Progenitor cell of endocrine pancreas (in vitro differentiated cells): Measurements from ENCODE around the gene GNAS. TPM values are rescaled to one million over a fixed set of nuclear protein-coding genes. Genes with fewer than 3 reads are reported as not detected.

ENCODE experiments used
- DNase-seq: peaks from one replicate; pipeline ENCODE4 v3.0.0; 2021; ENCODE audit warnings: low spot score; ENCODE audit not compliant: unreplicated experiment
- H3K27ac Mint-ChIP-seq: 2 replicates; pipeline ENCODE4 v1.8.0; 2021; ENCODE audit warnings: mild to moderate bottlenecking, moderate library complexity, mixed read lengths
- H3K27me3 Mint-ChIP-seq: 2 replicates; pipeline ENCODE4 v1.8.0; 2021; ENCODE audit warnings: mixed read lengths
- H3K36me3 Mint-ChIP-seq: 2 replicates; pipeline ENCODE4 v1.8.0; 2022; ENCODE audit warnings: mixed read lengths; ENCODE audit not compliant: insufficient read depth
- H3K4me1 Mint-ChIP-seq: 2 replicates; pipeline ENCODE4 v1.8.0; 2021; ENCODE audit warnings: low read depth, mixed read lengths
- H3K4me3 Mint-ChIP-seq: 2 replicates; pipeline ENCODE4 v1.8.0; 2021; ENCODE audit warnings: low read depth, mild to moderate bottlenecking, moderate library complexity, mixed read lengths
- H3K9me3 Mint-ChIP-seq: 2 replicates; pipeline ENCODE4 v1.8.0; 2021; ENCODE audit warnings: low read depth, mixed read lengths
- total RNA-seq: library from RNA; stranded (reverse); gene quantifications from 2 replicates; pipeline ENCODE4 v1.2.1, GENCODE V29; 2021
- TF ChIP-seq, protein P1 (sequence below): fragments of 200-600 bp; sonication (generic); IDR thresholded peaks from one replicate; pipeline ENCODE4 v1.5.0; 2021; ENCODE audit warnings: antibody characterized with exemption, mild to moderate bottlenecking; ENCODE audit not compliant: unreplicated experiment

GNAS gene
- total RNA-seq, 1 donor from 2014 or later: 1,570 TPM

DNA sequence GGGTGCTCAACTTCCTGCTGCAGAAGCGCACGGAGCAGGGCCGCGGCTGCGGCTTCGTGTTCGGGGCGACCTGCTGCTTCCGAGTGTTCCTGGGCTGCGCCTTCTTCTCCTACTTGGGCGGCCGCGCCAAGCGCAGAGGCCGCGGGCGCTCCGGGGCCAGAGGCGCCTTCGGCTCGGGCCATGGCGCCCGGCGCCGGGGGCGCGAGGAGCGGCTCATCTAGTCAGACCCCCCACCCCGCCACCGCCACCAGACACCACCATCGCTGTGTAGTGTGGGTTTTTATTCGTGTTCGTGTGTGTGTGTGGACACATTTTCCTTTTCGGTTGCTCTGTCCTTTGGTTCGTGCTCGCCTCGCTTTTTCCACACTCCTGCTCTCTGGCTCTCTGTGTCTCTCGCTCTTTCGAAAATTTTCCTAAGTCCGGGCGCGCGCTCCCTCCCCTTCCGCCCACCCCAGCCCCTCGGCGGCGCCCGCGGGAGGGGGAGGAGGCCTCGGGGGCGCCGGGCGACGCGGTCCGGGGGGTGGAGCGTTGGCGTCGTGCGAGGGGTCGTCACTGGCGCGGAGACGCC lies 38.1 kb downstream of the GNAS start:
- H3K27ac Mint-ChIP-seq: peak overlapping the region; percentile 96
- peaks cover 28% of the 10 kb centered on the region for H3K4me1 Mint-ChIP-seq
- H3K4me3 Mint-ChIP-seq: peak overlapping the region; percentile 85
- peaks cover 2% of the 10 kb centered on the region for H3K9me3 Mint-ChIP-seq
- H3K27me3 Mint-ChIP-seq: no peaks in the 10 kb centered on the region
- H3K36me3 Mint-ChIP-seq: peaks cover 6% of the 10 kb centered on the region
- TF ChIP-seq, protein P1, sequence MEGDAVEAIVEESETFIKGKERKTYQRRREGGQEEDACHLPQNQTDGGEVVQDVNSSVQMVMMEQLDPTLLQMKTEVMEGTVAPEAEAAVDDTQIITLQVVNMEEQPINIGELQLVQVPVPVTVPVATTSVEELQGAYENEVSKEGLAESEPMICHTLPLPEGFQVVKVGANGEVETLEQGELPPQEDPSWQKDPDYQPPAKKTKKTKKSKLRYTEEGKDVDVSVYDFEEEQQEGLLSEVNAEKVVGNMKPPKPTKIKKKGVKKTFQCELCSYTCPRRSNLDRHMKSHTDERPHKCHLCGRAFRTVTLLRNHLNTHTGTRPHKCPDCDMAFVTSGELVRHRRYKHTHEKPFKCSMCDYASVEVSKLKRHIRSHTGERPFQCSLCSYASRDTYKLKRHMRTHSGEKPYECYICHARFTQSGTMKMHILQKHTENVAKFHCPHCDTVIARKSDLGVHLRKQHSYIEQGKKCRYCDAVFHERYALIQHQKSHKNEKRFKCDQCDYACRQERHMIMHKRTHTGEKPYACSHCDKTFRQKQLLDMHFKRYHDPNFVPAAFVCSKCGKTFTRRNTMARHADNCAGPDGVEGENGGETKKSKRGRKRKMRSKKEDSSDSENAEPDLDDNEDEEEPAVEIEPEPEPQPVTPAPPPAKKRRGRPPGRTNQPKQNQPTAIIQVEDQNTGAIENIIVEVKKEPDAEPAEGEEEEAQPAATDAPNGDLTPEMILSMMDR: no peak
- peak; percentile 80 for DNase-seq

DNA sequence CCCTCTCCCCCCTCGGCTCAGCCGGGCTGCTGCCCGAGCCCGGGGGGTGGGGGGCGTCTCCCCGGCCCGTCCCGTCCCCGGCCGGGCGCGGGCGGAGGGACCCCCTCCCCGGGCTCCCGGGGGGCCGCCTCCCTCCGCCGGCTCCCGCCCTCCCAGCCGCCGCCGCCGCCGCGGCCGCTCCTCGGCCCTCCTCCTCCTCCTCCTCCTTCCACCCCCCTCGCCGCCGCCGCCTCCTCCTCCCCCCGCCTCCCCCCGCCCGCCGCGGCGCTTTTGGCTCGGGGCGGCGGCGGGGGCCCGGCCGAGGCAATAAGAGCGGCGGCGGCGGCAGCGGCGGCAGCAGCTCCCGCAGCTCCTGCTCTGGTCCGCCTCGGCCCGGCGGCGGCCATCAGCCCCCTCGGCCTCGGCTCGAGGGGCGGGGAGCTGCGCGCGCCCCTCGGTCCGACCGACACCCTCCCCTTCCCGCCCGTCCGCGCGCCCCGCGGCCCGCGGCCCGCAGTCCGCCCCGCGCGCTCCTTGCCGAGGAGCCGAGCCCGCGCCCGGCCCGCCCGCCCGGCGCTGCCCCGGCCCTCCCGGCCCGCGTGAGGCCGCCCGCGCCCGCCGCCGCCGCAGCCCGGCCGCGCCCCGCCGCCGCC lies 38.7 kb downstream of the GNAS start:
- H3K27ac Mint-ChIP-seq: peak overlapping the region; percentile 89
- DNase-seq: peak; percentile 61
- peaks cover 34% of the 10 kb centered on the region for H3K4me1 Mint-ChIP-seq
- H3K36me3 Mint-ChIP-seq: peaks cover 5% of the 10 kb centered on the region
- H3K9me3 Mint-ChIP-seq: no peaks in the 10 kb centered on the region
- H3K27me3 Mint-ChIP-seq: no peaks in the 10 kb centered on the region
- TF ChIP-seq, protein P1: no peak
- peak overlapping the region; percentile 68 for H3K4me3 Mint-ChIP-seq

DNA sequence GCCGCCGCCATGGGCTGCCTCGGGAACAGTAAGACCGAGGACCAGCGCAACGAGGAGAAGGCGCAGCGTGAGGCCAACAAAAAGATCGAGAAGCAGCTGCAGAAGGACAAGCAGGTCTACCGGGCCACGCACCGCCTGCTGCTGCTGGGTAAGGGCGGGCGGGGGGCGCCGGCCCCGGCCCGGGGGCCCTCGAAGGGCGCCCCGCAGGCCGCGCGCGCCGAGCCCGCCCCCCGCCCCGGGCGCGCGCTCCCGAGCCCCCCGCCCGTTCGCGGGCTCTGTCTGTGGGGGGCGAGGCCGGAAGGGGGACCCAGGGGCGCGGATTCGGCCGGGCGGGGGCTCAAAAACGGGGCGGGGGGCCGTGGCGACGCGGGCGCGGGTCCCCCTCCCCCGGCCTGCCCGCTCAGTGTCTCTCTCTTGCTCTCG lies 39.2 kb downstream of the GNAS start:
- H3K4me1 Mint-ChIP-seq: peaks cover 39% of the 10 kb centered on the region
- TF ChIP-seq, protein P1: no peak
- peak overlapping the region; percentile 100 for H3K27ac Mint-ChIP-seq
- no peaks in the 10 kb centered on the region for H3K9me3 Mint-ChIP-seq
- no peaks in the 10 kb centered on the region for H3K27me3 Mint-ChIP-seq
- DNase-seq: no peak
- peaks cover 7% of the 10 kb centered on the region for H3K36me3 Mint-ChIP-seq
- H3K4me3 Mint-ChIP-seq: peak overlapping the region; percentile 97

DNA sequence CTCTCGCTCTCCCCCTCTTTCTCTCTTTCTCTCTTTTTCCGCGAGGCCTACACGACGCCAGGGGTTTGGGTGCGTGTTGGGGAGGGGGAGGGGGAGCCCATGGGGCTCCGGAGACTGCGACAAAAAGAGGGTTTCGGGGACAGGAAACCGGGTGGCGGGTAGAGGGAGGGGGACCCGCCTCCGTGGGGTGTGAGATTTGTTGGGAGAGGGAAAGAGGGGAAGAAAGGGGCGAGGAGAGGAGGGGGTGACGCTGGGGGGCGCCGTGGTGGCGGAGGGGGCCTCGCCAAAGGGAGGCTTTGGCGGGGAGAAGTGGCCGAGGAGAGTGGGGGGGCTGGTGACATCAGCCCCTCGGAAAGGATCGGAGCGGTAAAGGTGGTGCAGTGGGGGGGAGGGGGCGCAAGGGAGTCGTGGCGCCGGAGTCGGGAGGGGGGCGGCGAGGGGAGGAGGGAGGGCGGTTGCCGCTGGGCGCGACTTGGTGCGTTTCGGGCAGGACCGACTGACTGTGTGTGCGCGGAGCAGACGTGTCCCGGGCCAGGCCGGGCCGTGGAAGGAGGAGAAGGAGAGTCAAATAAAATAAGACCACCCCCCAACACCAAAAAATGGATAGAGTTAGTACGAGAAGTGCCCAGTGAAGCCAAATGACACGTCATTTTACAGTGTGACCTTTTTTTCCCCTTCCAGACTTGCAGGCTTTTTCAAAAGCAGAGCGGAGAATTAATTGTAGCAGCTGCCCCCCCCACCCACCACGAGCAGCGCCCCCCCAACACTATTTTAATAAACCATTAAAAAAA lies 39.8 kb downstream of the GNAS start:
- DNase-seq: peak; percentile 56
- TF ChIP-seq, protein P1: no peak
- Mint-ChIP-seq H3K4me1 (peaks cover 45% of the 10 kb centered on the region), H3K27ac (peak overlapping the region; percentile 100), H3K9me3 (no peaks in the 10 kb centered on the region), H3K36me3 (peaks cover 11% of the 10 kb centered on the region), H3K4me3 (peak overlapping the region; percentile 97), H3K27me3 (no peaks in the 10 kb centered on the region)

DNA sequence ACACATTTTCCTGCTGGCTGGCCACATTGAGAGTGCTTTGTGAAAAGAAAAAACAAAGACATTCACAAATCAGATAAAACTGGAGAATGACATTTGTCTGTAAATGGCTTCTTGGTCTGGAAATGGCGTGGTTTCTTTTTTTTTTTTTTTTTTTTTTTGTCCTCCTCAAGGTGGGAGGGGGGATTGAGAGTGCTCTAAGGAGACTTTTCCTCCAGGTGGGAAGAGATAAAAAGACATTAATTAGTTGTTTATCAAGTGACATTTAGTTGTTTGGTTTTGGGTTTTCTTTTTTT lies 40.4 kb downstream of the GNAS start:
- Mint-ChIP-seq H3K9me3 (no peaks in the 10 kb centered on the region), H3K27me3 (no peaks in the 10 kb centered on the region), H3K27ac (peak overlapping the region; percentile 100), H3K36me3 (peaks cover 14% of the 10 kb centered on the region), H3K4me3 (peak overlapping the region; percentile 97), H3K4me1 (peaks cover 45% of the 10 kb centered on the region)
- DNase-seq: no peak
- TF ChIP-seq, protein P1: no peak
